DOHH2 (cell line): ENCODE data around the gene GCNT2.

Experiments used
- CTCF ChIP-seq: fragments of 200-600 bp; sonication (generic); IDR thresholded peaks from one replicate; pipeline ENCODE4 v1.5.1; 2014; ENCODE audit warnings: antibody characterized with exemption, mild to moderate bottlenecking, low read depth, low read length; ENCODE audit not compliant: poor library complexity, severe bottlenecking
- EZH2phosphoT487 ChIP-seq: fragments of 200-600 bp; sonication (generic); IDR thresholded peaks from 2 replicates; pipeline ENCODE4 v1.6.1; 2017; ENCODE audit warnings: borderline replicate concordance, mild to moderate bottlenecking, antibody characterized with exemption, low read length, moderate library complexity, mixed read lengths

DNA sequence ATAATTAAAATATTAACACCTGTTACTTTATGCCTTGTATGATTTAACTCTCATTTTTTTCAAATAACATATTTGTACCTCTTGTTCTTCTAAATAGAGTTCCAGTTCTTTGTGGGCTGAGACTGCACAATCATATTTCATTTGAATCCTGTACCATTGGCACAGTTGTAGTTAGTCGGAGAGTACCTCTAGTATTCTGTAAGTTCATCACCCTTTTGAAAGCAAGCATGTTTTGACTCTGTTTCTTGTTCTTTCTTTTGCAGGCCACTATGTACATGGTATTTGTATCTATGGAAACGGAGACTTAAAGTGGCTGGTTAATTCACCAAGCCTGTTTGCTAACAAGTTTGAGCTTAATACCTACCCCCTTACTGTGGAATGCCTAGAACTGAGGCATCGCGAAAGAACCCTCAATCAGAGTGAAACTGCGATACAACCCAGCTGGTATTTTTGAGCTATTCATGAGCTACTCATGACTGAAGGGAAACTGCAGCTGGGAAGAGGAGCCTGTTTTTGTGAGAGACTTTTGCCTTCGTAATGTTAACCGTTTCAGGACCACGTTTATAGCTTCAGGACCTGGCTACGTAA, 105.1 kb downstream of the GCNT2 start:
- TF ChIP-seq CTCF (no peak), EZH2phosphoT487 (no peak)
